ENCODE data around the gene ZCCHC7. TPM values are rescaled to one million over a fixed set of nuclear protein-coding genes. Genes with fewer than 3 reads are reported as not detected.
A peak's percentile ranks its signal among the peaks of the same experiment; 100 is the strongest.

ZCCHC7 gene
- total and polyA plus RNA-seq, 9 of the 15 experiments (the other 6 are each of a cell fraction or from before 2014, with no cell fraction given) = 34.1 to 68.9 (median 48.8) TPM

GRCh38 chr9:37144762-37145161, 24.4 kb downstream of the ZCCHC7 start (continued):
- TF ChIP-seq ZNF408 (CRISPR knock-in tag; IDR thresholded peaks at IDR 0.05; ENCODE audit: low read depth) (no peak), HMBOX1 (IDR thresholded peaks at IDR 0.05) (peak; percentile 66)

- H2AFZ ChIP-seq (ENCODE audit: low read depth, low read length) = peak overlapping the region; percentile 27; the same call in 1 of the 2 replicates
- 10% methylated on average over 2 of the region's 2 CpGs for WGBS (ENCODE audit: insufficient coverage, low coverage, missing lambda C conversion rate)
- H3K9me3 ChIP-seq (replicated peaks; ENCODE audit: control insufficient read depth, insufficient read depth, low read depth, low read length) = no peaks in the 10 kb centered on the region
- FAIRE-seq (no peak), DNase-seq (ENCODE audit: extremely low read depth in 1 of 4, low spot score in 3 of 4) (no peak), ATAC-seq (no peak)
- H3K36me3 ChIP-seq (ENCODE audit: control insufficient read depth, insufficient read depth, low read length) = peaks cover 58% of the 10 kb centered on the region
- intact Hi-C loops (cut with micrococcal nuclease) = loop anchor here (5.0 to 10.0 kb wide), 2 partner anchors 51 to 158 kb away; no protein-coding TSS in a partner anchor
- no peaks in the 10 kb centered on the region for H3K9me1 ChIP-seq (ENCODE audit: control insufficient read depth, insufficient read depth, low read length)
- ChIA-PET POLR2A (interaction anchor here (0.6 to 1.9 kb wide), 4 partner anchors 9 to 41 kb away, joined by 3 to 13 read pairs (median 6); partner anchors contain the start of gene ZCCHC7), CTCF (ENCODE audit: low intra/inter-chr PET ratio) (no interaction called here)
- H3K4me2 ChIP-seq (ENCODE audit: insufficient read depth, low read length) = no peak overlapping the region
- in situ Hi-C loops (cut with MboI) = no loop called here
- peak overlapping the region; percentile 56; the same call in 2 of the 3 replicates for H3K27ac ChIP-seq (ENCODE audit: extremely low read depth, low read depth, low read length)
- no peaks in the 10 kb centered on the region for H4K20me1 ChIP-seq (replicated peaks; ENCODE audit: control insufficient read depth, insufficient read depth, low read length)
- H3K27me3 ChIP-seq (ENCODE audit: control insufficient read depth in 2 of 2, insufficient read depth in 2 of 2, low read length in 2 of 2) = no peaks in the 10 kb centered on the region
- peaks cover 0 to 2% of the 10 kb centered on the region in 2 experiments; a peak in 3 of 5 replicates for H3K4me1 ChIP-seq (replicated peaks in 1 of 2; ENCODE audit: control insufficient read depth in 2 of 2, insufficient read depth in 2 of 2, low read length in 2 of 2)
- H3K9ac ChIP-seq (ENCODE audit: insufficient read depth in 1 of 2, low read depth in 2 of 2, low read length in 2 of 2) = peak overlapping the region in 1 of 2 experiments; percentile 15; a peak in 1 of 4 replicates
- H3K4me3 ChIP-seq = no peak overlapping the region
- peaks cover 82% of the 10 kb centered on the region for H3K79me2 ChIP-seq (ENCODE audit: control insufficient read depth, insufficient read depth, low read length)
- BruUV-seq (replicated peaks) = no TSS peak
- TF ChIP-seq SIRT6 (IDR thresholded peaks at IDR 0.05; ENCODE audit: low read depth, low read length) (no peak), TEAD4 (IDR thresholded peaks at IDR 0.05; ENCODE audit: low read length) (peak; percentile 37; the same call in 1 of the 2 replicates), TEAD4 (CRISPR knock-in tag; IDR thresholded peaks at IDR 0.05; ENCODE audit: borderline replicate concordance) (no peak), GABPA (tag; conservative IDR thresholded peaks at IDR 0.05; ENCODE audit: low read depth) (peak; percentile 62), RREB1 (CRISPR knock-in tag; IDR thresholded peaks at IDR 0.05) (no peak), IRF2 (CRISPR knock-in tag; IDR thresholded peaks at IDR 0.05) (no peak), TCFL5 (CRISPR knock-in tag; conservative IDR thresholded peaks at IDR 0.05) (no peak), EGR1 (conservative IDR thresholded peaks at IDR 0.05) (no peak), ETV1 (tag; conservative IDR thresholded peaks at IDR 0.05; ENCODE audit: low read depth) (peak; percentile 23; the same call in 1 of the 2 replicates), MYBL2 (IDR thresholded peaks at IDR 0.05; ENCODE audit: low read depth) (no peak), MYBL2 (CRISPR knock-in tag; IDR thresholded peaks at IDR 0.05; ENCODE audit: borderline replicate concordance) (no peak), SNAPC5 (CRISPR knock-in tag; IDR thresholded peaks at IDR 0.05) (no peak), ZNF644 (tag; IDR thresholded peaks at IDR 0.05; ENCODE audit: low read depth) (no peak)
Observed at GRCh38 chr9:37146410-37146809, 26.0 kb downstream of the ZCCHC7 start.
